Stimulated activated naive CD8-positive, alpha-beta T cell treated with anti-CD3 and anti-CD28 coated beads, Interleukin-15, amount 100 ng/mL, for 72 hours (primary cell): ENCODE data around the gene RRP9.

Experiments
- ATAC-seq: fragments of 150-1000 bp; cut with Tn5 transposase; 2 replicates; pipeline ENCODE4 v1.10.0; 2021; ENCODE audit warnings: mild to moderate bottlenecking, moderate library complexity
- DNase-seq, 2 donors: peaks; one replicate each; pipeline ENCODE4 v3.0.0; 2021 to 2022
- H3K27ac Mint-ChIP-seq, 2 donors: one replicate each; pipeline ENCODE4 v1.8.0; 2022; ENCODE audit warnings: mild to moderate bottlenecking in 2 of 2, mixed read lengths in 2 of 2, moderate library complexity in 2 of 2
- H3K27me3 Mint-ChIP-seq: one replicate; pipeline ENCODE4 v1.8.0; 2022; ENCODE audit warnings: mixed read lengths
- H3K4me1 Mint-ChIP-seq: one replicate; pipeline ENCODE4 v1.8.0; 2022; ENCODE audit warnings: mild to moderate bottlenecking, mixed read lengths
- H3K4me3 Mint-ChIP-seq, 2 donors: one replicate each; pipeline ENCODE4 v1.8.0; 2022; ENCODE audit warnings: mild to moderate bottlenecking in 2 of 2, mixed read lengths in 2 of 2, moderate library complexity in 1 of 2
- H3K9me3 Mint-ChIP-seq, 2 donors: one replicate each; pipeline ENCODE4 v1.8.0; 2022; ENCODE audit warnings: mixed read lengths in 2 of 2

Gene RRP9

DNA sequence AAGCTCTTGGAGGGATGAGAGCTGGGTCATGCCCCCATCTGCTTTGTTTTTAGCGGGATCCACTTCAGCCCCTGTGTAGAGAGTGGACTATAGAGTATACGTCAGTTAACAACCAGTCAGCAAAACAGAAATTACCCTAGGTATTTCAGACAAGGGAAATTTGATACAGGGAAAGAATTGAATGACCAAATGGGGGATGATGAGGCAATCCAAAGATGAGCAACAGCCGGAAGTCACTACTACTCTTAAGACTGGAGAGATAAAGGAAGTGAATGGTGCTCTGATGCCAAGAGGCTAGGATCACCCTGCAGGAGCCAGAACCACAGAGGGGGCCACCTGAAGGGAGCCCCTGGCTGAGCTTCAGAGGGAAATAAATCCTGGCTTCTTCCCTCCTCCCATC, 11.7 kb upstream of the RRP9 start:
- H3K27ac Mint-ChIP-seq = no peak overlapping the region
- DNase-seq (no peak), ATAC-seq (no peak)
- H3K4me1 Mint-ChIP-seq = peaks cover 14% of the 10 kb centered on the region
- H3K9me3 Mint-ChIP-seq = no peaks in the 10 kb centered on the region
- no peak overlapping the region for H3K4me3 Mint-ChIP-seq
- peaks cover 50% of the 10 kb centered on the region for H3K27me3 Mint-ChIP-seq

DNA sequence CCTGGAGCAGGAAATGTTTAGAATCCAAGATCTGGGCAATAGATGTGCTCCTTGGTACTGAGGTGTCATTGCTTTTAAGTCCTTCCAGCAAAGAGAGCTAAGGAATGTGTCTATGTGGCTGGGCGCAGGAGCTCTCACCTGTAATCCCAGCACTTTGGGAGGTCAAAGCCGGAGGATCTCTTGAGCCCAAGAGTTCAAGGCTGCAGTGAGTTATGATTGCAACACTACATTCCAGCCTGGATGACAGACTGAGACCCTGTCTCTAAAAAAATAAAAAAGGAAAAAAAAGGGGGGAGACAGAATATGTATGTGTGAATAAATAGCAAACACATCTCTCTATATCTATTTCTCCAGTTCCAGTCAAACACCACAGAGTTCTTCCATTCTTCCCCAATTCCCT, 9.2 kb upstream of the RRP9 start:
- DNase-seq (no peak), ATAC-seq (no peak)
- H3K27me3 Mint-ChIP-seq = peaks cover 27% of the 10 kb centered on the region
- H3K27ac Mint-ChIP-seq = no peak overlapping the region
- H3K4me3 Mint-ChIP-seq = no peak overlapping the region
- no peaks in the 10 kb centered on the region for H3K9me3 Mint-ChIP-seq
- H3K4me1 Mint-ChIP-seq = peaks cover 5% of the 10 kb centered on the region

DNA sequence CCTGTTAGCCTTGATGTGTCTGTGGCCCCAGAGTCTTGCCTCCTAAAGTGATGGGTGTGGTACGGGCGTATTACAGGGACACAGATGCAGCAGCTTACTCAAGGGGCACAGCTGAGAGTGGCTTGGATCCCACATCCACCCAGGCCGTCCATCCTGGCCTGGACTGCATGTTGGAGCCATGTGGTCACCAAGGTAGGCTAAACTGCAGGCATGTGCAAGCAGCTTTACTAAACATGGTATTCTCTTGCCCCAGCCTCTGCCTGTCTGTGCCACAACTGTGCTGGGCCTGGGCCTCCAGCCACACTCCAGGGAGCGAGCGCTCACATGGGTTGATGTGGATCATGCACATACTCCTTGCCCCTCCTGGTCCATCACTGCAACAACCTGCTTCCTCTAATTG, 7.4 kb upstream of the RRP9 start:
- H3K27me3 Mint-ChIP-seq = peaks cover 12% of the 10 kb centered on the region
- H3K4me1 Mint-ChIP-seq = no peaks in the 10 kb centered on the region
- no peaks in the 10 kb centered on the region for H3K9me3 Mint-ChIP-seq
- no peak overlapping the region for H3K4me3 Mint-ChIP-seq
- no peak overlapping the region for H3K27ac Mint-ChIP-seq
- no peak for DNase-seq
- ATAC-seq = no peak

DNA sequence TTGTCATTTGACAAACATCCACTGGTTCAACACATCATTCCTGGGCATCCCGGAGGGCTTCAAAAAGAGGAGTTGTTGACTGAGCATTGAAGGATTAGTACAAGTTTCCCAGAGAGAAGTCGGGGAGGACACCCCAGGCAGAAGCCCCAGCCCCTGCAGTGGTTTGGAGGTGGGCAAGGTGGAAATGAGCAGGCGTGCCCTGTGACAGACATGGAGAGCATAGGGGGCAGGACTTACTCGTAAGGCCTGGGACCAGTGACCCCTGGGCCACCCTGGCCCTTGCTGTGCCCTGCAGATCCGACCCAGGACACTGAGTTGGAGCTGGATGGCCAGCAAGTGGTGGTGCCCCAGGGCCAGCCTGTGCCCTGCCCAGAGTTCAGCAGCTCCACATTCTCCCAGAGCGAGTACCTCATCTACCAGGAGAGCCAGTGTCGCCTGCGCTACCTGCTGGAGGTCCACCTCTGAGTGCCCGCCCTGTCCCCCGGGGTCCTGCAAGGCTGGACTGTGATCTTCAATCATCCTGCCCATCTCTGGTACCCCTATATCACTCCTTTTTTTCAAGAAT, 6.4 kb upstream of the RRP9 start:
- Mint-ChIP-seq H3K4me3 (no peak overlapping the region), H3K4me1 (peaks cover 2% of the 10 kb centered on the region), H3K27me3 (peaks cover 1% of the 10 kb centered on the region), H3K27ac (no peak overlapping the region), H3K9me3 (no peaks in the 10 kb centered on the region)
- DNase-seq (no peak), ATAC-seq (no peak)

DNA sequence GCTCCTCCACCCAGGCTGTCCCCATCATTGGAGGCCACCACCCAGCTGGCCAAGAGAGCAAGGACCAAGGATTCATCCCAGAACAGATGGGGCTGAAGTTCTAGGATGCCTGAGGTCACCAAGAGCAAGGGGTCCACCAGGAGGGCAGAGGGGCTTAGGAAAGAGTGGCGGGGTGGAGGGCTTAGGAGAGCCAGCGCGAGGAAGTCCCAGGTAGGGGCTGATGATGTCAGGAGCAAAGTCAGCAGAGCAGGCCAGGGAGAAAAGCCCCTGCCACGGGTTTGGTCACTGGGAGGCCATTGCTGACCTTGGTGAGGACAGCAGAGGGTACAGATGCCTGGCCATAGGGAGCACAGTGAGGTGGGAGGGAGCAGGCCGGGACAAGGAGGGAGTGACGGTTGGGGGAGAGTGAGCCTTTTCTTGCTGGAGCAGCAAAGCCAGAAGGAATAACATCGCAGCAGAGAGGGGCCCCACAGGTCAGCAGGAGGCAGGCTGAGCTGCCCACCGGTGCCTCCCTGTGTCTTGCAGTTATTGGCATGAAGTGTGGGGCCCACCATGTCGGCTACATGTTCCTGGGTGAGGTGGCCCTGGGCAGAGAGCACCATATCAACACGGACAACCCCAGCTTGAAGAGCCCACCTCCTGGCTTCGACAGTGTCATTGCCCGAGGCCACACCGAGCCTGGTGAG, 5.7 kb upstream of the RRP9 start:
- Mint-ChIP-seq H3K4me3 (no peak overlapping the region), H3K27me3 (no peaks in the 10 kb centered on the region), H3K27ac (no peak overlapping the region), H3K9me3 (no peaks in the 10 kb centered on the region), H3K4me1 (peaks cover 9% of the 10 kb centered on the region)
- DNase-seq (no peak), ATAC-seq (no peak)

DNA sequence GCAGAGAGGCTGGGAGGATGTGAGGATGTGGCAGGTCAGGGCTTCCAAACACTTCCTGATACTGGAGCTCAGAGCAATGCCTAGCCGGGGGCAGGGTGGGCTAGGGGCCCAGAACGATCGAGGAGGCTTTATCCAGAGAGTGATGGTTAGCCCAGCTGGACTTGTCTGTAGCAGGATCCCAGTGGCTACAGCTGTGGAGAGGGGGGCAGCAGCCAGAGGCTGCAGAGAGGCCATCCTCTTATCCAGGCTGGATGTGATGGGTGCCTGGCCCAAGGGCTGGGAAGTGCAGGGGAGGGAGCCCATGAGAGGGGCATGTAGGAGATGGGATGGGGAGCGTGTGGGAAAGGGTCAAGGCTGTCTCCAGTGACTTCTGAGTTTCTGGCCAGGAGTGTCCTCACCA, 5.1 kb upstream of the RRP9 start:
- H3K4me1 Mint-ChIP-seq = peaks cover 14% of the 10 kb centered on the region
- H3K27me3 Mint-ChIP-seq = no peaks in the 10 kb centered on the region
- H3K9me3 Mint-ChIP-seq = no peaks in the 10 kb centered on the region
- DNase-seq = no peak
- no peak overlapping the region for H3K27ac Mint-ChIP-seq
- H3K4me3 Mint-ChIP-seq = no peak overlapping the region
- no peak for ATAC-seq

DNA sequence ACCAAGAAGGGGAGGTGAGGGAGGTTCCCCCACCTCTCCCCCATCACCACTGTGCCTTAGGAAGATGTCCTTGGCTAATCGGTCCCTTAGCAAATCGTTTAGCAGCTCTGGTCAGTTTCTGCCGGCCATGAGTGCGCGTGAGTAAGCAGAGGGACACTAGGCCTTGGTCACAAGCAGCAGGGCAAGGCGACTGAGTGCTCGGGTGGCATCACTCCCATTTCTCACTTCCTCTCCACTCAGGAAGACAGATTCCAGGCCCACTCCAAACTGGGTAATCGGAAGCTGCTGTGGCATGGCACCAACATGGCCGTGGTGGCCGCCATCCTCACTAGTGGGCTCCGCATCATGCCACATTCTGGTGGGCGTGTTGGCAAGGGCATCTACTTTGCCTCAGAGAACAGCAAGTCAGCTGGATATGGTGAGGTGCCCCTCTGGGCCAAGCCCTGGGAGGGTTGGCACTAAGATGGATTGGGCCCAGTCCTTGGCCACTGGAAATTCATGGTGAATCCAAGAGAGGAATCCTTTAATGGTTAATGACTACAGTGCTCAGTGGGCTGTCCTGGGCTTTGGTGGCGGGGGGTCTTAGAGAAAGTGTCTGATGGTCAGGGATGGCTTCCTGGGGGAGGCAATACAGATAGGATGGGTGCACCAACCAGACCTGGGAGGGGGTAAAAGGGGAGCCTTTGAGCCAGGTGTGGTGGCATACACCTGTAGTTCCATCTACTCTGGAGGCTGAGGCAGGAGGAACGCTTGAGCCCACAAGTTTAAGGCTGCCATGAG, 4.4 kb upstream of the RRP9 start:
- Mint-ChIP-seq H3K27me3 (no peaks in the 10 kb centered on the region), H3K4me3 (no peak overlapping the region), H3K27ac (no peak overlapping the region), H3K9me3 (no peaks in the 10 kb centered on the region), H3K4me1 (peaks cover 14% of the 10 kb centered on the region)
- ATAC-seq (no peak), DNase-seq (no peak)

DNA sequence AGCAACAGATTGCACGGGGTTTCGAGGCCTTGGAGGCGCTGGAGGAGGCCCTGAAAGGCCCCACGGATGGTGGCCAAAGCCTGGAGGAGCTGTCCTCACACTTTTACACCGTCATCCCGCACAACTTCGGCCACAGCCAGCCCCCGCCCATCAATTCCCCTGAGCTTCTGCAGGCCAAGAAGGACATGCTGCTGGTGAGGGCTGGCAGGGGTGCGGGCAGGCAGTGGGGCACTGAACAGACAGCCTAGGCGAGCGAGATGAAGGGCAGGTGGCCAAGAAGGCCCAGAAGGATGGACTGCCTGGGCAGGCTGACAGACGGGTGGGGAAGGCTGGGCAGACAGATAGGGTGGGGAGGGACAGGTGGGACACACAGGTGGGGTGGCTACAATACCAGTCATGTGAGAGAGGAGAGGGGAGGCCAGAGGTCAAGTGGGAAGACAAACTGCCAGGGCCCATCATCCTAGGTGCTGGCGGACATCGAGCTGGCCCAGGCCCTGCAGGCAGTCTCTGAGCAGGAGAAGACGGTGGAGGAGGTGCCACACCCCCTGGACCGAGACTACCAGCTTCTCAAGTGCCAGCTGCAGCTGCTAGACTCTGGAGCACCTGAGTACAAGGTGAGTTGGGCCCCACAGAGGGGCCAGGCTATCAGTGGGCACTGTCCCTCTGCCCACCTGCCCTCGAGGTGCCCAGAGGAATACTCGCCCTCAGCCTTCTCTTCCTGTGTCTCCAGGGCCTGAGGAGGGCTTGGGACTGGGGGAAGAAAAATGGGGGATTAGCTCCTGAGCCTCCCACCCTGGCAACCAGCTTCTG, 3.5 kb upstream of the RRP9 start:
- H3K4me3 Mint-ChIP-seq = no peak overlapping the region
- ATAC-seq (no peak), DNase-seq (no peak)
- H3K27ac Mint-ChIP-seq = peak overlapping the region in 1 of 2 donors; percentile 15
- H3K4me1 Mint-ChIP-seq = peaks cover 23% of the 10 kb centered on the region
- no peaks in the 10 kb centered on the region for H3K9me3 Mint-ChIP-seq
- H3K27me3 Mint-ChIP-seq = no peaks in the 10 kb centered on the region

DNA sequence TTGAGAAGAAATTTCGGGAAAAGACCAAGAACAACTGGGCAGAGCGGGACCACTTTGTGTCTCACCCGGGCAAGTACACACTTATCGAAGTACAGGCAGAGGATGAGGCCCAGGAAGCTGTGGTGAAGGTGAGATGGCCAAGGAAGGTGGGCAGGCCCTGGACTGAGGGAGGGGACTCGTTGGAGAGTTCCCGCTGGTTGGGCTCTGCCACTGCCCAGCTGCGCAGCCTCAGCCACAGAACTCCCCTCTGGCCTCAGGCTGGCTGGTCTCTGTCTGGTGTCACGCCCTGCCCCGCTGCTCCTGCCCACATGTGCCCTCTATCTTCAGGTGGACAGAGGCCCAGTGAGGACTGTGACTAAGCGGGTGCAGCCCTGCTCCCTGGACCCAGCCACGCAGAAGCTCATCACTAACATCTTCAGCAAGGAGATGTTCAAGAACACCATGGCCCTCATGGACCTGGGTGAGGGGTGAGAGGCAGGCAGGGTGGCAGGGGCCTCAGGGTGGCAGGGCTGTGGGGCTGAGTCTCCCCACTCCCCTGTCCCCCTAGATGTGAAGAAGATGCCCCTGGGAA, 2.8 kb upstream of the RRP9 start:
- H3K4me1 Mint-ChIP-seq = peaks cover 30% of the 10 kb centered on the region
- H3K27ac Mint-ChIP-seq = no peak overlapping the region
- H3K9me3 Mint-ChIP-seq = no peaks in the 10 kb centered on the region
- DNase-seq = peak in 1 of 2 donors; percentile 6
- no peak for ATAC-seq
- no peaks in the 10 kb centered on the region for H3K27me3 Mint-ChIP-seq
- H3K4me3 Mint-ChIP-seq = no peak overlapping the region

DNA sequence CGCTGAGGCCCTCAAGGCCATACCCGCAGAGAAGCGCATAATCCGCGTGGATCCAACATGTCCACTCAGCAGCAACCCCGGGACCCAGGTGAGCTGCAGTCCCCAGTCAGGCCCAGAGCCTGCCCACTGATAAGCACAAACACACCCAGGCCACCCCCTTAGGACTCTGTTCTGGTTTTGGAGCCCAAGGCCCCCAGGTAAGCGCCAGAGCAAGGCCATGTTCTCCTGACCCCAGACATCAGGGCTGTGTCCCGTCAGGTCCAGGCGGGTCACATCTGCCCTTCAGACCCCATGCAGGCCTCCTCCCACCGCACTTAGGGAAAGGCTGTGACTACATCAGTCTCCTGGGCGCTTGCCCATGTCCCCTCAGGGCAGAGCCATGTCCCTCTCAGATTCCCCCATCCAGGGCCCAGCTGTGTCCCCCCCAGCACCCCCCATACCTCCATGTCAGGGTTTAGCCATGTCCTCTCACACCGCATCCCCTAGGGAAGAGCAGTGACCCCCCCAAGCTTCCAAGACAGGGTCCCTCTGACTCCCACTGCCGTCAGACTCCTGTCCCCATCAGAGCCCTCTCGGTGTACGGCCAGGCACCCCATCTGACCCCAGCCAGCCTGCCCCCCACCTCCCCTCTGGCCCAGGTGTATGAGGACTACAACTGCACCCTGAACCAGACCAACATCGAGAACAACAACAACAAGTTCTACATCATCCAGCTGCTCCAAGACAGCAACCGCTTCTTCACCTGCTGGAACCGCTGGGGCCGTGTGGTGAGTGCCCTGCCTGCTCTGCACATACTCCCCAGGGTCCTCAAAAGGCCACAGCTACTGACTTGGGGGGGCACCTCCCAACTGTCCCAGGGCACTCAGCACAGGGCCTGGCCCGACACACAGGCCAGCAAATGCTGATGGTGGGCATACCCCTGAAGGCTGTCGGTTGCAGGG, 2.0 kb upstream of the RRP9 start:
- H3K9me3 Mint-ChIP-seq = no peaks in the 10 kb centered on the region
- ATAC-seq (no peak), DNase-seq (peak in 1 of 2 donors; percentile 22)
- peaks cover 38% of the 10 kb centered on the region for H3K4me1 Mint-ChIP-seq
- peak overlapping the region in 1 of 2 donors; percentile 91 for H3K4me3 Mint-ChIP-seq
- H3K27ac Mint-ChIP-seq = peak overlapping the region in 1 of 2 donors; percentile 59
- H3K27me3 Mint-ChIP-seq = no peaks in the 10 kb centered on the region

DNA sequence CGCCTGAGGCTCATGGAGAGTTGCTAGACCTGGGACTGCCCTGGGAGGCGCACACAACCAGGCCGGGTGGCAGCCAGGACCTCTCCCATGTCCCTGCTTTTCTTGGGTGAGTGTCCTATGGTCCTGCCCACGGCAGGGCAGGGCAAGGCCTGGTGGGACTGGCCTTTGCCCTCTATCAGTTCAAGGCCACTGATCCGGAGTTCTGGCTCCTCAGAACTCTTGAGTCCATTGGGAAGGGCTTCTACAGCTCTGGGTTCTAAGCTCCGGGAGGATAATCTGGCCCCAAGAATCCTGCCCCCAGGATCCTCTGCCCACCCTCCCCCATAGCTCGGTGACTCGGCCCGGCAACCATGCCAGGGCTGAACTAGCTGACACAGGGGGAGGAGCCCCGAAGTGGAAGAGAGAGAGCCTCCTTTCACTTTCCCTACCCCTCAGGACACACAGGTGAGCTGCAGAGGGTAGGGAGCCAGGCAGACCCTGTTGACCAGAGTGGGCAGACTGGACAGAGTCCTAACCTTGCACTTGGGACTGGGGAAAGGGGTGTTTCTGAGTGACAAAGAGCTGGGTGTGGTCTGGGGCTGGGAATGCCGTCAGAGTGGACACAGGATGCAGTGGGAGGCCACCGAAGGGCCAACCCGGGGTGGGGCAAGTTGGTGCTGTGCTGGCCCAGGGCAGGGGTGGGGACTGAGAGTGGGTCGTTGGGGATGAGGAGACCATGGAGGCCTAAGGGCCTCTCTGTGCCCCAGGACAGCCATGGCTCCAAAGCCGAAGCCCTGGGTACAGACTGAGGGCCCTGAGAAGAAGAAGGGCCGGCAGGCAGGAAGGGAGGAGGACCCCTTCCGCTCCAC, 1.1 kb upstream of the RRP9 start:
- ATAC-seq (peak; percentile 49), DNase-seq (peak; percentile 46 to 69)
- Mint-ChIP-seq H3K4me1 (peaks cover 47% of the 10 kb centered on the region), H3K4me3 (peak overlapping the region; percentile 82 to 91), H3K9me3 (no peaks in the 10 kb centered on the region), H3K27me3 (no peaks in the 10 kb centered on the region), H3K27ac (peak overlapping the region; percentile 94)

DNA sequence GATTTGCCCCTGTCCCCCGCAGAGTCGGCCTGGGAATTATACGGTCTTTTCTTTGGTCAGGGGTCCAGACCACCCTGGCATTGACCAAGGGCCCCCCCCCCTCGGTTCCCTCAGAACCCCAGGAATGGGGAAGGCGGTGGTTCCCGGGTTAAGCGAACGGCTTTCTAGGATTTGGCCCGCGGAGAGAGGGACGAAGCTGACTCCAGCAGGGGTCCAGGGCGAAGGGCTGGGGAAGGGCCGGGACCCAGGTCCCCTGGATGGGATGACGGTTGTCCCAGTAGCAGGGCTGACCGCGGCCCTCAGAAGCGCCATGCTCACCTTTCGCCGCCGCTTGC, 274 bp downstream of the RRP9 start:
- Mint-ChIP-seq H3K9me3 (no peaks in the 10 kb centered on the region), H3K27me3 (no peaks in the 10 kb centered on the region), H3K4me3 (peak overlapping the region; percentile 82 to 91), H3K4me1 (peaks cover 56% of the 10 kb centered on the region), H3K27ac (peak overlapping the region; percentile 28 to 47)
- ATAC-seq = no peak
- no peak for DNase-seq

DNA sequence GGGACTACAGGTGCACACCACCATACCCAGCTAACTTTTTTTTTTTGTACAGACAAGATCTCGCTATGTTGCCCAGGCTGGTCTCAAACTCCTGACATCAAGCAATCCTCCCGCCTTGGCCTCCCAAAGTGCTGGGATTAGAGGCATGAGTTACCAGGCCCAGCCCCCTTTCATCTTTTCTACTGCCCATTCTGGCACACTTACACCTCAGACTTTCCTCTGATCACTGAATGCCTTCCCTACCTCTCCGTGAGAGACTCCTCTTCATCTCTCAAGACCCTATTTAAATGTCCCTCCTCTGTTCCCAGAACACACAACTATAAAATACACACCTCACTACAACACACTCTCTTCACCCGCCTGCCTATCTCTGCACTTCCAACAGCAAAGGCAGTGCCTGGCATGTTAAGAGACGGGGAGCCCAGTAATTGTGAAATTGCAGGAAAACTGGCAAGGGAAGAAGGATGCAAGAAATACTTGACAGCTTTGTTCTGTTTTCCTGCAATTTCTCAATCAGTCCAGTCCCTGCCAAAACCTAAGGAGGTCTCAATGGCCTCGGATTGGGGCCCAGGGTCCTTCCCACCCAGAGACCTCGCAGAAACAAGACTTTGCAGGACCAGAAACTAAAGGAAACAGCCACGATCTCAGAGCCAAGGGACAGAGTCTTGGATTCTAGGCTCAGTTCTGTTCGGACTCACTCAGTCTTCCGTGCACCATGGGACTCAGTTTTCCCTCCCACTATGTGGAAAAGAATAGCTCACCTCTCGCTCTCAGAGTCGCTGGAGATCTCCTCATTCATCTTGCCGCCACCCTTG, 849 bp downstream of the RRP9 start:
- Mint-ChIP-seq H3K27me3 (no peaks in the 10 kb centered on the region), H3K27ac (peak overlapping the region; percentile 28 to 83), H3K4me1 (peaks cover 56% of the 10 kb centered on the region), H3K4me3 (peak overlapping the region; percentile 82 to 91), H3K9me3 (no peaks in the 10 kb centered on the region)
- DNase-seq (peak in 1 of 2 donors; percentile 8), ATAC-seq (no peak)
